ENCODE data around the gene TNFRSF17. TPM values are rescaled to one million over a fixed set of nuclear protein-coding genes. Genes with fewer than 3 reads are reported as not detected.

Gene TNFRSF17
- total and polyA plus RNA-seq, 10 of the 15 experiments (the other 5 are each of a cell fraction or from before 2014, with no cell fraction given): 106 to 461 (median 179) TPM

DNA sequence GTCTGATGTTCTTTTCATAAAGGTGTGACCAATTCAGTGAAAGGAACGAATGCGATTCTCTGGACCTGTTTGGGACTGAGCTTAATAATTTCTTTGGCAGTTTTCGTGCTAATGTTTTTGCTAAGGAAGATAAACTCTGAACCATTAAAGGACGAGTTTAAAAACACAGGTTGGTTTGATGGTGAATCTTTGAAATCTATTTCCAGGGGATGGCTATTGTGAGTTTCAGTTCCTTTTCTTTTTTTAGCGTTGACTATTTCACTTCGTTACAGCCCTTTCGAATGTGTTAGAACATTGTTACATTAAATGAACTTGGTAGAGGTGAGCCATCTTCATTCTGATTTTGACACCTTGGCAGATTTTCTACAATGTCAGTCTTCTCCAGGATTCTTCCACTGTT, 1.2 kb downstream of the TNFRSF17 start (continued):
- no peak for TF ChIP-seq ZNF207 (IDR thresholded peaks at IDR 0.05; ENCODE audit: borderline replicate concordance)
- peak; percentile 49 to 61; a peak in 2 of 4 replicates for TF ChIP-seq BHLHE40 (IDR thresholded peaks at IDR 0.05; ENCODE audit: borderline replicate concordance in 1 of 2, low read depth in 2 of 2, low read length in 1 of 2)
- TF ChIP-seq YY1 (IDR thresholded peaks at IDR 0.05; ENCODE audit: low read depth, low read length): no peak
- TF ChIP-seq NRF1 (conservative IDR thresholded peaks at IDR 0.05; ENCODE audit: low read depth, low read length): no peak
- TF ChIP-seq, protein P1, sequence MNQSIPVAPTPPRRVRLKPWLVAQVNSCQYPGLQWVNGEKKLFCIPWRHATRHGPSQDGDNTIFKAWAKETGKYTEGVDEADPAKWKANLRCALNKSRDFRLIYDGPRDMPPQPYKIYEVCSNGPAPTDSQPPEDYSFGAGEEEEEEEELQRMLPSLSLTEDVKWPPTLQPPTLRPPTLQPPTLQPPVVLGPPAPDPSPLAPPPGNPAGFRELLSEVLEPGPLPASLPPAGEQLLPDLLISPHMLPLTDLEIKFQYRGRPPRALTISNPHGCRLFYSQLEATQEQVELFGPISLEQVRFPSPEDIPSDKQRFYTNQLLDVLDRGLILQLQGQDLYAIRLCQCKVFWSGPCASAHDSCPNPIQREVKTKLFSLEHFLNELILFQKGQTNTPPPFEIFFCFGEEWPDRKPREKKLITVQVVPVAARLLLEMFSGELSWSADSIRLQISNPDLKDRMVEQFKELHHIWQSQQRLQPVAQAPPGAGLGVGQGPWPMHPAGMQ (IDR thresholded peaks at IDR 0.05; ENCODE audit: borderline replicate concordance): no peak
- TF ChIP-seq, protein P2, sequence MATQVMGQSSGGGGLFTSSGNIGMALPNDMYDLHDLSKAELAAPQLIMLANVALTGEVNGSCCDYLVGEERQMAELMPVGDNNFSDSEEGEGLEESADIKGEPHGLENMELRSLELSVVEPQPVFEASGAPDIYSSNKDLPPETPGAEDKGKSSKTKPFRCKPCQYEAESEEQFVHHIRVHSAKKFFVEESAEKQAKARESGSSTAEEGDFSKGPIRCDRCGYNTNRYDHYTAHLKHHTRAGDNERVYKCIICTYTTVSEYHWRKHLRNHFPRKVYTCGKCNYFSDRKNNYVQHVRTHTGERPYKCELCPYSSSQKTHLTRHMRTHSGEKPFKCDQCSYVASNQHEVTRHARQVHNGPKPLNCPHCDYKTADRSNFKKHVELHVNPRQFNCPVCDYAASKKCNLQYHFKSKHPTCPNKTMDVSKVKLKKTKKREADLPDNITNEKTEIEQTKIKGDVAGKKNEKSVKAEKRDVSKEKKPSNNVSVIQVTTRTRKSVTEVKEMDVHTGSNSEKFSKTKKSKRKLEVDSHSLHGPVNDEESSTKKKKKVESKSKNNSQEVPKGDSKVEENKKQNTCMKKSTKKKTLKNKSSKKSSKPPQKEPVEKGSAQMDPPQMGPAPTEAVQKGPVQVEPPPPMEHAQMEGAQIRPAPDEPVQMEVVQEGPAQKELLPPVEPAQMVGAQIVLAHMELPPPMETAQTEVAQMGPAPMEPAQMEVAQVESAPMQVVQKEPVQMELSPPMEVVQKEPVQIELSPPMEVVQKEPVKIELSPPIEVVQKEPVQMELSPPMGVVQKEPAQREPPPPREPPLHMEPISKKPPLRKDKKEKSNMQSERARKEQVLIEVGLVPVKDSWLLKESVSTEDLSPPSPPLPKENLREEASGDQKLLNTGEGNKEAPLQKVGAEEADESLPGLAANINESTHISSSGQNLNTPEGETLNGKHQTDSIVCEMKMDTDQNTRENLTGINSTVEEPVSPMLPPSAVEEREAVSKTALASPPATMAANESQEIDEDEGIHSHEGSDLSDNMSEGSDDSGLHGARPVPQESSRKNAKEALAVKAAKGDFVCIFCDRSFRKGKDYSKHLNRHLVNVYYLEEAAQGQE (IDR thresholded peaks at IDR 0.05; ENCODE audit: low read depth, low read length): 0 out of 2 replicates have a peak, but pooled peaks have one; percentile 12
- no peak for TF ChIP-seq RAD51 (IDR thresholded peaks at IDR 0.05)
- TF ChIP-seq MEF2A (IDR thresholded peaks at IDR 0.05; ENCODE audit: insufficient read depth, low read depth, low read length): peak; percentile 97
- TF ChIP-seq KAT2A (conservative IDR thresholded peaks at IDR 0.05; ENCODE audit: control insufficient read depth, low read depth, low read length): no peak
- TF ChIP-seq, protein P3, sequence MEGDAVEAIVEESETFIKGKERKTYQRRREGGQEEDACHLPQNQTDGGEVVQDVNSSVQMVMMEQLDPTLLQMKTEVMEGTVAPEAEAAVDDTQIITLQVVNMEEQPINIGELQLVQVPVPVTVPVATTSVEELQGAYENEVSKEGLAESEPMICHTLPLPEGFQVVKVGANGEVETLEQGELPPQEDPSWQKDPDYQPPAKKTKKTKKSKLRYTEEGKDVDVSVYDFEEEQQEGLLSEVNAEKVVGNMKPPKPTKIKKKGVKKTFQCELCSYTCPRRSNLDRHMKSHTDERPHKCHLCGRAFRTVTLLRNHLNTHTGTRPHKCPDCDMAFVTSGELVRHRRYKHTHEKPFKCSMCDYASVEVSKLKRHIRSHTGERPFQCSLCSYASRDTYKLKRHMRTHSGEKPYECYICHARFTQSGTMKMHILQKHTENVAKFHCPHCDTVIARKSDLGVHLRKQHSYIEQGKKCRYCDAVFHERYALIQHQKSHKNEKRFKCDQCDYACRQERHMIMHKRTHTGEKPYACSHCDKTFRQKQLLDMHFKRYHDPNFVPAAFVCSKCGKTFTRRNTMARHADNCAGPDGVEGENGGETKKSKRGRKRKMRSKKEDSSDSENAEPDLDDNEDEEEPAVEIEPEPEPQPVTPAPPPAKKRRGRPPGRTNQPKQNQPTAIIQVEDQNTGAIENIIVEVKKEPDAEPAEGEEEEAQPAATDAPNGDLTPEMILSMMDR (IDR thresholded peaks at IDR 0.05 in 2 of 3, conservative IDR thresholded peaks at IDR 0.05 in 1 of 3; ENCODE audit: control insufficient read depth in 2 of 3, extremely low read depth in 1 of 3, insufficient read depth in 1 of 3, low read depth in 3 of 3, low read length in 3 of 3): no peak
- TF ChIP-seq ZNF384 (IDR thresholded peaks at IDR 0.05; ENCODE audit: borderline replicate concordance, low read depth, low read length): no peak
- no peak for TF ChIP-seq SMAD5 (IDR thresholded peaks at IDR 0.05; ENCODE audit: low read depth)
- TF ChIP-seq, protein P4, sequence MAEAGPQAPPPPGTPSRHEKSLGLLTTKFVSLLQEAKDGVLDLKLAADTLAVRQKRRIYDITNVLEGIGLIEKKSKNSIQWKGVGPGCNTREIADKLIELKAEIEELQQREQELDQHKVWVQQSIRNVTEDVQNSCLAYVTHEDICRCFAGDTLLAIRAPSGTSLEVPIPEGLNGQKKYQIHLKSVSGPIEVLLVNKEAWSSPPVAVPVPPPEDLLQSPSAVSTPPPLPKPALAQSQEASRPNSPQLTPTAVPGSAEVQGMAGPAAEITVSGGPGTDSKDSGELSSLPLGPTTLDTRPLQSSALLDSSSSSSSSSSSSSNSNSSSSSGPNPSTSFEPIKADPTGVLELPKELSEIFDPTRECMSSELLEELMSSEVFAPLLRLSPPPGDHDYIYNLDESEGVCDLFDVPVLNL (IDR thresholded peaks at IDR 0.05; ENCODE audit: low read depth, low read length): no peak
- TF ChIP-seq EED (IDR thresholded peaks at IDR 0.05; ENCODE audit: low read depth): no peak
- TF ChIP-seq NFYA (IDR thresholded peaks at IDR 0.05; ENCODE audit: borderline replicate concordance, low read depth, low read length): no peak
- TF ChIP-seq SMC3 (IDR thresholded peaks at IDR 0.05; ENCODE audit: borderline replicate concordance, low read length): no peak
- peak; percentile 80 for TF ChIP-seq RUNX3 (IDR thresholded peaks at IDR 0.05; ENCODE audit: low read length)
- 0 out of 2 replicates have a peak, but pooled peaks have one; percentile 32 for TF ChIP-seq PML (IDR thresholded peaks at IDR 0.05; ENCODE audit: low read length)
- TF ChIP-seq, protein P5, sequence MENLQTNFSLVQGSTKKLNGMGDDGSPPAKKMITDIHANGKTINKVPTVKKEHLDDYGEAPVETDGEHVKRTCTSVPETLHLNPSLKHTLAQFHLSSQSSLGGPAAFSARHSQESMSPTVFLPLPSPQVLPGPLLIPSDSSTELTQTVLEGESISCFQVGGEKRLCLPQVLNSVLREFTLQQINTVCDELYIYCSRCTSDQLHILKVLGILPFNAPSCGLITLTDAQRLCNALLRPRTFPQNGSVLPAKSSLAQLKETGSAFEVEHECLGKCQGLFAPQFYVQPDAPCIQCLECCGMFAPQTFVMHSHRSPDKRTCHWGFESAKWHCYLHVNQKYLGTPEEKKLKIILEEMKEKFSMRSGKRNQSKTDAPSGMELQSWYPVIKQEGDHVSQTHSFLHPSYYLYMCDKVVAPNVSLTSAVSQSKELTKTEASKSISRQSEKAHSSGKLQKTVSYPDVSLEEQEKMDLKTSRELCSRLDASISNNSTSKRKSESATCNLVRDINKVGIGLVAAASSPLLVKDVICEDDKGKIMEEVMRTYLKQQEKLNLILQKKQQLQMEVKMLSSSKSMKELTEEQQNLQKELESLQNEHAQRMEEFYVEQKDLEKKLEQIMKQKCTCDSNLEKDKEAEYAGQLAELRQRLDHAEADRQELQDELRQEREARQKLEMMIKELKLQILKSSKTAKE (IDR thresholded peaks at IDR 0.05; ENCODE audit: low read depth, poor library complexity, severe bottlenecking): peak; percentile 93
- peak; percentile 90 for TF ChIP-seq MEF2B (IDR thresholded peaks at IDR 0.05; ENCODE audit: partially characterized antibody, poor library complexity, severe bottlenecking)
